ENCODE data around the gene NUAK1.

Gene NUAK1

GRCh38 chr12:106080041-106080790 is 58.5 kb downstream of the NUAK1 start:
- DNase-seq, result no peak

- no peak for DNase-seq
Measured at GRCh38 chr12:106079148-106079738, 59.5 kb downstream of the NUAK1 start.

GRCh38 chr12:106078358-106079010 is 60.3 kb downstream of the NUAK1 start:
- no peak for DNase-seq

GRCh38 chr12:106074706-106075392 is 63.9 kb downstream of the NUAK1 start:
- DNase-seq, result no peak

- DNase-seq, result no peak
Measured at GRCh38 chr12:106074361-106074705, 64.4 kb downstream of the NUAK1 start.

- no peak for DNase-seq
Measured at GRCh38 chr12:106073179-106073578, 65.6 kb downstream of the NUAK1 start.

GRCh38 chr12:106072751-106073150 is 66.0 kb downstream of the NUAK1 start:
- no peak for DNase-seq

- DNase-seq, result no peak
Measured at GRCh38 chr12:106071686-106072085, 67.1 kb downstream of the NUAK1 start.

GRCh38 chr12:106070611-106071010 is 68.1 kb downstream of the NUAK1 start:
- DNase-seq, result no peak

GRCh38 chr12:106070147-106070546 is 68.6 kb downstream of the NUAK1 start:
- DNase-seq, result no peak

- no peak for DNase-seq
Measured at GRCh38 chr12:106068296-106068695, 70.5 kb downstream of the NUAK1 start.

GRCh38 chr12:106067606-106068205 is 71.0 kb downstream of the NUAK1 start:
- no peak for DNase-seq

- DNase-seq, result no peak
Measured at GRCh38 chr12:106066726-106067325, 71.9 kb downstream of the NUAK1 start.

GRCh38 chr12:106066051-106066705 is 72.6 kb downstream of the NUAK1 start:
- DNase-seq, result no peak

GRCh38 chr12:106065506-106065905 is 73.2 kb downstream of the NUAK1 start:
- no peak for DNase-seq

GRCh38 chr12:106064721-106065021 is 74.1 kb downstream of the NUAK1 start:
- DNase-seq, result no peak

- no peak for DNase-seq
Measured at GRCh38 chr12:106063826-106064720, 74.7 kb downstream of the NUAK1 start.

- no peak for DNase-seq
Measured at GRCh38 chr12:106062693-106063092, 76.1 kb downstream of the NUAK1 start.

GRCh38 chr12:106058256-106059182 is 80.2 kb downstream of the NUAK1 start:
- DNase-seq, result no peak

- no peak for DNase-seq
Measured at GRCh38 chr12:106054049-106054448, 84.7 kb downstream of the NUAK1 start.

Measured in NCI-H1694 (cell line).